IPS-11a (cell line): ENCODE data around the gene ZBTB42.

ENCODE experiments used
- H3K4me3 ChIP-seq: one replicate; pipeline ENCODE4 v1.5.1; 2013; ENCODE audit warnings: low read depth, low read length, control low read depth

The ZBTB42 gene

DNA sequence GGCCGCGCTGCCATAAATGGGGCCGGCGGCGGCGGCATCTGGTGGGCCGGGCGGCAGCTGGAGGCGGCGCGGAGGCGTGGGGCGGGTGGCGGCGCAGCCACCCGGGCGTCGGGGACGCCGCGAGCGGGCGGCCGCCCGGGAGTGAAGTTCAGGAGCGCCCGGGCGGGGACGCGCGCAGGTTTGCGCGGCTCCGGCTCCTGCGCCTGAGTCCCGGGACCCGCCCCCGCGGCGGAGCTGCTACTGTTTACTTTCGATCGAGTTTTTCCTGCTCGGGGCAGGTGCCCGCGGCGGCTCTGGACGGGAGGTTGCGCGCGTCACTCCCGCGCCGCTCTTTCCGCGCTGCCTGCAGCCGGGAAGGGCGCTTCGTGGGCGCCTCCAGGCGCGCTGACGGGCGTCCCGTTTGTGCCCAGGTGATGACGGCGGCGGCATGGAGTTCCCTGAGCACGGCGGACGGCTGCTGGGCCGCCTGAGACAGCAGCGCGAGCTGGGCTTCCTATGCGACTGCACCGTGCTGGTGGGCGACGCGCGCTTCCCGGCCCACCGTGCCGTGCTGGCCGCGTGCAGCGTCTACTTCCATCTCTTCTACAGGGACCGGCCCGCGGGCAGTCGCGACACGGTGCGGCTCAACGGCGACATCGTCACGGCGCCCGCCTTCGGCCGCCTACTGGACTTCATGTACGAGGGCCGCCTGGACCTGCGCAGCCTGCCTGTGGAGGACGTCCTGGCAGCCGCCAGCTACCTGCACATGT is at the start of gene ZBTB42:
ZBTB42 (plus strand) TSS at position 331 of the 749 bp plus-strand sequence; CDS start at position 428, 97 bp downstream.
- peak within 1 kb of the TSS; percentile 83 for H3K4me3 ChIP-seq

DNA sequence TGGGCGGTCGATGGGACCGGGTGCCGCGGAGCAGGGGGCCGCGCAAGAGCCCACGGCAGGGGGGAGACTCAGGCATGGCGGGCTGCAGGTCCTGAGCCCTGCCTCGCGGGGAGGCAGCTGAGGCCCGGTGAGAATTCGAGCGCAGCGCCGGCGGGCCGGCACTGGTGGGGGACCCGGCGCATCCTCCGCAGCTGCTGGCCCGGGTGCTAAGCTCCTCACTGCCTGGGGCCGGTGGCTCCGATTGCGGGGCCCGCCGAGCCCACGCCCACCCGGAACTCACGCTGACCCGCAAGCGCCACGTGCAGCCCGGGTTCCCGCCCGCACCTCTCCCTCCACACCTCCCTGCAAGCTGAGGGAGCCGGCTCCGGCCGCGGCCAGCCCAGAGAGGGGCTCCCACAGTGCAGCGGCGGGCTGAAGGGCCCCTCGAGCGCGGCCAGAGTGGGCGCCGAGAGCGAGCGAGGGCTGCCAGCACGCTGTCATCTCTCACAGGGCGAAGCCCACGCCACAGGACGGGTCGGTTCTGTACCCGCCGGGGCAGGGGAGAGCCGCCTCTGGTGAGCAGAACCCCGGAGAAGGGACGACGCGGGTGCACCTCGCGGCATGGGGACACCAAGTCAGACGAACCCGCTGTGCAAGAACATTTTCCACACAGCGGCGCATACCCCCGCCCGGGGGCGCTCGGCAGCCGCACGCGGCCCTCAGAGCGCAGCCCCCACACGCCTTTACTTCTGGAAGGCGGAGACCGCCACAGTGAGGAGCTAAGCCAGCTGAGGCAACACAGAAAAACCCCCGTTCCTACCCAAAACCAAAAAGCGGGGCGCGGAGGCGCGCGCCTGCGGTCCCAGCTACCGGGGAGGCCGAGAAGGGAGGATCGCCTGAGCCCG is 49.1 kb upstream of the ZBTB42 start:
- H3K4me3 ChIP-seq, result no peak overlapping the region

DNA sequence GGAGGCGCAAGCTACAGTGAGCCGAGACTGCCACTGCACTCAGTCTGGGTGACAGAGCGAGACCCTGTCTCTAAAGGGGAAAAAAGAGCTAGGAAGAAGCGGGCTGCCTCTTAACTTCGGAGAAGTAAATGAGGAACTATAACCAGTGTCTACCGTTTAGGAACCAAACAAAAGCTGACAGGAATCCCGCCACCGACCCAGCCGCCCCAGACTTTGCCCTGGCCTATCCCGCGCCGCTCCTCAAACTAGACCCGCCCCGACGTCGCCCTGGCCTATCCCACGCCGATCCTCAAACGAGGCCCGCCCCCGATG is 48.5 kb upstream of the ZBTB42 start:
- no peak overlapping the region for H3K4me3 ChIP-seq

DNA sequence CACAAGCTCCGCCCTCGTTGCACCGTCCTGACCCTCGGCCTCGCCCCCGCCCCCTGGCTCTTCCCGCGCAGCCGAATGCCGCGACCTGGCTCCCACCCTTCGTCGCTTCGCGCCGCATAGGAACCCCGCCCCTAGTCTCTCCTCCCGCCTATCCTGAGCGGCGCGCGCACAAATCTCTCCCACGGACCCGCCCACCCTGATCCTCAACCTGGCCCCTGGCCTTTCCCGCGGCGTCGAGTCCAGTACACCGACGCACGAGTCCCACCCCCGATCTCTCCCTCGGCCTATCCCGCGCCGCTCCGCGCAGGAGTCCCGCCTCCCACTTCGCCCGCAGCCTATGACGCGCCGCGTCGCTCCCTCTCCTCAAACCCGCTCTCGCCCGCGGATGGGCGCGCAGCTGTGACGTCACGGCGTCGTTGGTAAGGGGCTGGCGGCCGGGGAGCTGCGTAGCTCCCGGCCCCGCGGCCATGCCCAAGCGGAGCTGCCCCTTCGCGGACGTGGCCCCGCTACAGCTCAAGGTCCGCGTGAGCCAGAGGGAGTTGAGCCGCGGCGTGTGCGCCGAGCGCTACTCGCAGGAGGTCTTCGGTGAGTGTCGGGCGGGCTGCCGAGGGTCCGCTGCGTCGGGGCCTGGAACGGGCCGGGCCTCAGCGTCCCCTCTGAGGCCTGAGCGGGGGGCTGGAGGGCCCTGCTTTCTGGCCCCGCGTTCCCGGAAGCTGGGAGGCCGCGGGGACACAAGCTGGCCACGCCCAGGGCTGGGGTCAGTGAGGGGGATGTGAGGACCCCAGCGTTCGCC is 48.0 kb upstream of the ZBTB42 start, which contains the start of gene SIVA1:
SIVA1 (plus strand) TSS at position 413 of the 793 bp plus-strand sequence; CDS start at position 468, 55 bp downstream.
- H3K4me3 ChIP-seq, result peak within 1 kb of the TSS; percentile 94

DNA sequence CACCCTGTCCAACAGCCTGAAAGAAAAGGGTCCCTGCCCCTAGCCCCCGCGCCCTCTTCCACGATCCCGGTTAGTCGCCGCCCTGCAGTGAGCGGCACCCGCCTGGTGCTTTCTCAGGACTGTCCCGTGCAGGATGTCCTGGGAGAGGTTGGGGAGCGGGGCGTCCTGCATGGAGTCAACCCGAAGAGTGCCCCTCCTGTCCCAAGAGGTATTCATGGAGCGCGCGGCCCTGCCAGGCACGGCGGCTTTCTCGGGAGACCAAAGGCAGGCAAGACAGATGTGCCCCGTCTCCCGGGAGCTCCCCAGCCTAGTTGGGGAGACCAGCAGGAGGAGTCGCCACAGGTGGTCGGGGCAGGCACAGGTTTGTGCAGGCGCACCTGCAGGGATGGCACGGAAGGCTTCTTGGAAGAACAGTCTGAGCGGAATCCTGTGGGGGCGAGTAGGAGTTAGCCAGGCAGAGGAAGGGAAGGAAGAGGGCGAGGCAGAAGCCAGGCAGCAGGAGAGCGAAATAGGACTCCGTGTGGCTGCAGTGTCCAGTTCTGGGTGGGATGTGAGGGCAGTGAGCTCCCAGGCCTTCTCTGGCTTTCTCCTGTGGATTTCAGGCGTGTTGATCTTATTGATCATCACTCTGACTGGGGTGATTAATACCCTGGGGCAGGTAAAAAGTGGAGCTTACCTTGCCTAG is 47.2 kb upstream of the ZBTB42 start:
- H3K4me3 ChIP-seq, result peak overlapping the region; percentile 94

DNA sequence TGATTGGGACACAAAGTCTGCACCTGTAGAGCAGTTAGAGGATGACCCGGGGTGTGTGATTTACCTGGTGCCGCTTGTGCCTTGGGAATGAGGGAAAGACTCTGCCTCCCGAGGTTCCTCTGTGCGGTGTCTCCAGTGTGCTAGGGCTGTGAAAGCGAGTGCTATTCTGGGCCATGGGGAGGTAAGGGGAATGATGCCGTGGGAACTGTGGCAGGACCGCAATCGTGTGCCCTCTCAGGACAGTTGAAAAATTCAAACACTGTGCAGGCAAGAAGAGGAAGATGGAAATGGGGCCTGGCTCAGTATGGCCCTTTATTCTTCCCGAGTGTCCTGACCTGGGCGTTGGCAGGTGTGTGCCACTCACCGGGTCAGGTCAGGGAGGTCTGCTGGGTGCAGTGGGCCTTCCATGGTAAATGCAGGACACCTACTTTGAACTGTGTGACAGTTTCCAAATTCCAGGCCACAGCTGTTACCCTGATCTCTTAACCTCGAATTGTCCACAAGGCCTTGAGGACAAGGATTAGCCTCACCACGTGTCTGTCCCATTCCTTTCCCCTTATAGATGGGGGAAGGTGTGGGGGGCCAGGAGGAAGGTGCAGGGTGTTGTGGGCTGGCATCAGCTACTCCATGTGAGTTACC is 46.6 kb upstream of the ZBTB42 start:
- H3K4me3 ChIP-seq, result peak overlapping the region; percentile 94

DNA sequence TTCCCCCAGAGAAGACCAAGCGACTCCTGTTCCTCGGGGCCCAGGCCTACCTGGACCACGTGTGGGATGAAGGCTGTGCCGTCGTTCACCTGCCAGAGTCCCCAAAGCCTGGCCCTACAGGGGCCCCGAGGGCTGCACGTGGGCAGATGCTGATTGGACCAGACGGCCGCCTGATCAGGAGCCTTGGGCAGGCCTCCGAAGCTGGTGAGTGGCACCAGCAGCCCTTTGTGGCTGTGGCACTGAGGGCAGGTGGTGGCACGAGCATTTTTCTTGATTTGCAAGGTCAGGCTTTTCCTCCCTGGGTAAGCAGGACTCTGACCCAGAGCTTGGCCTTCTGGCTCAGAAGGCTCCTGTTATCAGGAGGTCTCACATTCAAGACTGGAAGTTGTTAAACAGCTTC is 45.3 kb upstream of the ZBTB42 start:
- H3K4me3 ChIP-seq, result no peak overlapping the region

DNA sequence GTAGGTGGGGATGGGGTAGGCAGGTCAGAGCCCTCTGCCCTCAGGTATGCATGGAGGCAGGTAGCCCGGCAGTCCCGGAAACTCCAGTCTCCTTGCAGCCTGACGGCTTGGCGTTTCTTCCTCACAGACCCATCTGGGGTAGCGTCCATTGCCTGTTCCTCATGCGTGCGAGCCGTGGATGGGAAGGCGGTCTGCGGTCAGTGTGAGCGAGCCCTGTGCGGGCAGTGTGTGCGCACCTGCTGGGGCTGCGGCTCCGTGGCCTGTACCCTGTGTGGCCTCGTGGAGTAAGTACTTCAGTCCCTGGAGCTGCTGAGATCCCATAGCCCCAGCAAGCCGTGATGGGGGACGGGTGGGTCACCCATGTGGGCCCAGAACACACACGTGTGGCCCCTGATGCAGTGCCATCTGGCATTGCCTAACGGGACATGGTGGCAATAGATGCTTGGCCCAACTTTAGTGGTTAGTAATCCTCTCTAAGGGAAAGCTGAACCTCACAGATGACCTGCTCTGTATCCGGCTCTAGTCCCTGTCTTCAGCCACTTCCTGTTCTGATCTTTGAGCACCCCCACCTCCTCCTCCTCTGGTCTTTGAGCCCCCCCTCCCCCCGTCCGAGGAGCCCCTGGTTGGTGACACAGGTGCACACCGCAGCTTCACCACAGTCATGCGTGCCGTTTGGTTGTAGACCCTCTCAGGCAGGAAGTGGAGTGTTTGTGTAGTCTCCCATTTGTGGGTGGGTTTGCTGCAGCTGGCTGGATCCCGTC is 44.2 kb upstream of the ZBTB42 start:
- H3K4me3 ChIP-seq, result no peak overlapping the region

DNA sequence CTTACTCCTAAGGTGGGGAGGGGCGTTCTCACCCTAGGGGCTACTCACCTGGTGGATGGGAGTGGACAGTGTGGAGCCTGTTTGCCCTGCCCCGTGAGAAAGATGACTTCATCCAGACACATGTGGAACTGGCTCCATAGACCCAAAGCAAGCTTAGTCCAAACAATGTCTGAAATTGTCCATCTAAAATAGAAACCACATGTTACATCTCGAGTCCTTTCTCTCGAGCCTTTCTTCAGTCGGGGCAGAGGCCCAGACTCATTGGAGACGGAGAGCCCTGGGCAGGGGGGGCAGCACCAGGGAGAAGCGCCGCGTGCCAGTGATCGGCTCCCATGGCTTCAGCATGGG is 43.7 kb upstream of the ZBTB42 start:
- H3K4me3 ChIP-seq, result no peak overlapping the region

DNA sequence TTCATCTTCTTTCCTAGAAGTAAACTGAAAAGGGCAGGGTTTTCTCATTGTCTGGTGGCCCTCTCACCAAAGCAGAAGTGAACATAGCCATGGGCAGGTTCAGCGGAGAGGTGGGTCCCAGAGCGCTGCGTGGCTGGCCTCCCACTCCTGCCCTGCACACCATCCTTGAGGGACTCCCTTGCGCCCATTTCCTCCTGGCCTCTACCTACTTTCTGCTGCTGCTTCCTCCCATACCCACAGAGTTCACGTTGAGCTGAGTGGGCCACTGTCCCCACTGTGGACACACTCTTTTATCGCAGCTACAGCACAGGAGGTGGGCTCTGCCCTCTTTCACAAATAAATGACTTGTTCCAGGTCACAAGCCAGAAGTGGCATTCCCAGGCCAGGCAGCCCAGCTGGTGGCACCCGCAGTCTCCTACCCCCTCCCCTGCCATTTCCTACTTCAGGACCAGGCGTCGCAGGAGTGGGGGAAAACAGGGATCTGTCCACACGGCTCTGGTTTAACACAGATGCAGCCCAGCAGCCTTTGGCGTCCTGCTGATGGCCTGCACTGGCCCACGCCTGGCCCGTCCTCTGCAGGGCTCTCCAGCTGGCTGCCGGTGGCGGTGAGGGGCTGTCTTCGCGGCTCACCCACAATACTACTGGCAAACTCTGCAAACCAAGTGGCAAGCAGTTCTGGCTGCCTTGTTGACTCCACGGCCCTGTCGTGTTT is 43.1 kb upstream of the ZBTB42 start:
- no peak overlapping the region for H3K4me3 ChIP-seq

DNA sequence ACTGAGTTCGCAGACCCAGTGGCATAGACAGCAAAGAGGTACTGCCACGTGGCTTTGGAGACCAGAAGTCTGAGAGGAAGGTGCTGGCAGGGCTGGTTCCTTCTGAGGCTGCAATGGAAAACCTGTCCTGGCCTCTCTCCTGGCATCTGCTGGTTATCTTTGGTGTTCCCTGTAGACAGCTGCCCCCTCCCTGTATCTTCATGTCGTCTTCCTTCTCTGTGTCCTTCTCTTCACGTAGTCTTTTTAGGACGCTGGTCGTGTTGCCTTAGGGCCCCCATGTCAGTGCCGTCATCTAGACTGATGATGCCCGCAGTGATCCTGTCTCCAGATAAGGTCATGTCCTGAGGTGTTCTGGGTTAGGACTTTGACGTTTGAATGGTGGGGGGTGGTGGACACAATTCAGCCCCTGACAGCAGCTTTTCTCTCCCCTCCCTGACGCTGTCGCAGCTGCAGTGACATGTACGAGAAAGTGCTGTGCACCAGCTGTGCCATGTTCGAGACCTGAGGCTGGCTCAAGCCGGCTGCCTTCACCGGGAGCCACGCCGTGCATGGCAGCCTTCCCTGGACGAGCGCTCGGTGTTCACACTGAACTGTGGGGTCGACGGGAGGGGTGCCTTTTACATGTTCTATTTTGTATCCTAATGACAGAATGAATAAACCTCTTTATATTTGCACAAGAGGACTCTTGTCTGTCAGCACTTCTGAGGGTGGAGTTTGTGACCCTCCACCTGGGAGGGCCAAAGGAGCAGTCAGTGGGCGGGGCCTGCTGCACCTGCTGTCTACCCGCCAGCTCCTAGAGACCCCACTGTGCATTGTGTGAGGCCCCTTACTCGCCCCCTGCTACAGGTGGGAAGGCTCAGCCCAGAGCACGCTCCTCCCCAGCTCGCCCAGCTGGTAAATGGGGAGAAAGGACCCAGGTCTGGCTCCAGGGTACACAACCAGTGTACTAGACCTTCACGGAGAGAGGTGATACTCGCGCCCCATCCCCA is 41.6 kb upstream of the ZBTB42 start:
- no peak overlapping the region for H3K4me3 ChIP-seq

DNA sequence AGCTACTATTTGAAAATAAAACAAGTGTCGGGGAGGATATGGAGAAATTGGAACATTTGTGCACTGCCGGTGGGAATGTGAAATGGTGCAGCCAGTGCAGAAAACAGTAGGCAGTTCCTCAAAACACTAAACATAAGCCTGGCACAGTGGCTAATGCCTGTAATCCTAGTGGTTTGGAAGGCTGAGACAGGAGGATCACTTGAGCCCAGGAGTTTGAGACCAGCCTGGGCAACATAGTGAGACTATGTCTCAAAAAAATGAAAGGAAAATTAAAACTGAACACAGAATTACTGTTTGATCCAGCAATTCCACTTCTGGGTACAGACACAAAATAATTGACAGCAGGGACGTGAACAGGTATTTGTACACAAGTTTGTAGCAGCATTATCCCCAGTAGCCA is 35.4 kb upstream of the ZBTB42 start:
- no peak overlapping the region for H3K4me3 ChIP-seq

DNA sequence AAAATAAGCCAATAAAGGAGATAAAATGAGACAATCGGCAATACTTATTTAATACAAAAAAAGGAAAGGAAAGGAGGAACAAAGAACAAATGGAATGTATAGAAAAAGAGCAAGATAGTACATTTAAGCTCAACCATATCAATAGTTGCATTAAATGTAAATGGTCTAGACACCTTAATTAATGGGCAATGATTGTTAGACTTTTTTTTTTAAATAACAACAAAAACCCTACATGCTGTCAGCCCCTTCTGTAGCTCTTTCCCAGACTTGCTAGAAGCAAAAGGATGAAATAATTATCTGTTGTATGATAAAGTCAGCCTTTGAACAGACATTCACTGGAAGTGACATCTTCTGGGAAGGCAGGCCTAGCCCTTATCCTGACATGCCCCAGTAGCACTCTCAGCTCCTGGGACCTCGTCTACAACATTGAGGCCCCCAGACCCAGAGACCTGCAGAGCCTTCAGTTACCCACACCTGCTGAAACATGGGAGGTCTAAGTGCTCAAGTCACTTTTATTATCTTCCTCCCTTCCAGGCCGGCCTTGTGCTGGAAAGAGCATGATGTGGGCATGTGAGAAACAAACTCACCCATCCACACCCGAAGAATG is 34.5 kb upstream of the ZBTB42 start:
- no peak overlapping the region for H3K4me3 ChIP-seq

DNA sequence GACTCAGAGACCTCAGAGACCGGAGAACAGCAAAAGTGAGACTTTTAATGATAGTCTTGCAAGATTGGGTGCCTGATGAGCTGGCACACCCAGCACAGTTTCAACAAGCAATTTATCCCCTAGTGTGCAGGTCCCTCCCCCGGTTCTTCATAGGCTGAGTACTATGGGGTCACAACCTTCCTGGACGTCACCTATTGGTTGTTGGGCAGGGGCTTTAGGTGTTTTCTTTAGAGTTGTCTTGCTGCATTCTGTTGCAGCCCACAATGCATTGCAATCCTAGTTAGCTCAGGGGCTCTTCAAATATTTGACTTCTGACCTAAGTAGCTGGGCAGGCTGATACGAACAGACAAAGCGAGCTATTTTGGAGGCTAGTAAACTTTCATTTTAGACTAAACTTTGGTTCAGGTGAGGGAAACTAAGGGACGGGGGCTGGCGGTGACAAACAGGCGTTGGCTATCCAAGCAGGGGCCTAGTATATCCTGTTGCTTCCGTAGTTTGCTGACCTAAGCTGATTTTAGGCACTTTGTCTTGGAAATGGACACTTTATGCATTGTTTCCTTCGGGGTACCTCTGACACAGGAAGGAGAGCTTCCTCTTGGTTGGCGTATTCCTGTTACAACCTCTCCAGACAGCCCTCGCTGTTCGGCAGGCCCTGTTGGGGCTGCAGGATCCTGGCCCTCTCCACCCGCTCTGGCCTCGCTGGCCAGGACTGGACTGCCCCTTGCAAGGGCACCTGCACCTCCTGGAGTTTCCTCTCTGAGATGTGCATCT is 33.9 kb upstream of the ZBTB42 start:
- no peak overlapping the region for H3K4me3 ChIP-seq

DNA sequence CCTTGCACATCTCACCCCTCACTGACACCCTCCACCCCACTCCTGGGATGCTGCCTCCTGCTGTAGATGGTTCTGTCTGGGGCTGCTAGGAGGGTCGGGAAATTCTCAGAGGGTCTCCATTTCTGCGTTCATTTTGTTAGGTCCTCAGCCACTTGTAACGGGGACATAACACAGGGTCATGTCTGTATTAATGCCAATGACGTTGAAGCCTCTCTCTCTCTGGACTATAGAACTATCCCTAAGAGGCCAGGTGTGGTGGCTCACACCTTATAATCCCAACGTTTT is 33.3 kb upstream of the ZBTB42 start:
- no peak overlapping the region for H3K4me3 ChIP-seq

DNA sequence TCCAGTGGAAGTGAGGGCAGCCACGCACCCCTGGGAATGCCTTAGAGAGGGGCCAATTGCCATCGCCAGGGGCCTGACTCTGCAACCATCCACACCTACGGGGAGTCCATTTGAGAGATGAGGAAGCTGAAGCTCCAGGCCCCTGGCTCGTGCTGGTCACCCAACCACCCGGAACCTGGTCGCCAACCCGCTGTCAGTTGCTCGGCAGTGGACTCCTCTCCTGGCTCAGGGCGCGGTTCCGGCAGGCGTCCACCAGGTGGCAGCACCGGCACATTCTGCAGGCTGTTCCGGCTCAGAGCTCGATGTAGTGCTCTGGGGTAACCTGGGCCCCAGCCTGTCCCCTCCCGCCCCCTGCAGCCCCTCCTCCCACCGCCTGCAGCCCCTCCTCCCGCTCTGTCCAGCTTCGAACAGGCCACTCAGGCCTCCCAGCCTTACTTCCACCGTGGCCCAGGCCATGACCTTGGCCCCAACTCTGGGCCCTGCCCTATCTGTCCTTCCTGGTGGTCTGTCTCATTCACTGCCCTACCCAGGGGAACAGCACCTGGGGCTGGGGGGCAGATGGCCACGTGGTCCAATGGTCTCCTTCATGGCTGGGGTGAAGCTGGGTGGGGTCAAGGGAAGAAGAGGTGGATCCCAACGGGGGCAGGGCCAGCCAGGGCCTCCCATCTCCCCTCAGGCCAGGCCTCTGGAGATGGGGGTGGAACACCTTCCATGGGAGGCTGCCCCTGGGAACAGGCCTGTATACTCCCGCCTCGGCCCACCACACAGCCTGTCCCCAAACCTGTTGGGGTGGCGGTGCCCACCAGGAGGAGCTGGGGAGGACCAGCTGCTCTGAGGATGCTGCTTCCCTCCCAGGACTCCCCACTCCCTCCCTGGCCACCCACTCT is 32.2 kb upstream of the ZBTB42 start:
- no peak overlapping the region for H3K4me3 ChIP-seq
